Measurements from ENCODE around the gene OFD1. TPM values are rescaled to one million over a fixed set of nuclear protein-coding genes. Genes with fewer than 3 reads are reported as not detected.

The OFD1 gene
- total RNA-seq, 2 experiments from 2014 or later, result 22.9 to 25.3 TPM

DNA sequence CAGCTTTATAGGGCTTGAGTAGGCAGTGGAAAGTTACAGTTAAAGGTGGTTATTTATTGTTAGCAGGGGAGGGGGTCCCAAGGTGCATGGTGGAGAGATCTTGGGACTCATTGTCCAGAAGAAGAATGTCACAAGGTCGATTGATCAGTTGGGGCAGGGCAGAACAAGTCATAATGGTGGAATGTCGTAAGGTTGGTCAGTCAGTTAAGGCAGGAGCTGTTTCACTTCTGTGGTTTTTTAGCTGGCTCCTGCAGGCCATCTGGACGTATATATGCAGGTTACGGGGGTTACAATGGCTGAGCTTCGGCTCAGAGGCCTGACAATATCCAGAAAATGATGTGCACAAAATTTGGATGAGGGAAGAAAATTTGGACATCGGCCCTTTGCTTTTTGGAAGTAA, 7.1 kb downstream of the OFD1 start:
- ChIA-PET CTCF (no interaction called here), POLR2A (interaction anchor here (0.6 kb wide), 1 partner anchor 9 kb away, joined by 3 read pairs; no protein-coding TSS in a partner anchor)

DNA sequence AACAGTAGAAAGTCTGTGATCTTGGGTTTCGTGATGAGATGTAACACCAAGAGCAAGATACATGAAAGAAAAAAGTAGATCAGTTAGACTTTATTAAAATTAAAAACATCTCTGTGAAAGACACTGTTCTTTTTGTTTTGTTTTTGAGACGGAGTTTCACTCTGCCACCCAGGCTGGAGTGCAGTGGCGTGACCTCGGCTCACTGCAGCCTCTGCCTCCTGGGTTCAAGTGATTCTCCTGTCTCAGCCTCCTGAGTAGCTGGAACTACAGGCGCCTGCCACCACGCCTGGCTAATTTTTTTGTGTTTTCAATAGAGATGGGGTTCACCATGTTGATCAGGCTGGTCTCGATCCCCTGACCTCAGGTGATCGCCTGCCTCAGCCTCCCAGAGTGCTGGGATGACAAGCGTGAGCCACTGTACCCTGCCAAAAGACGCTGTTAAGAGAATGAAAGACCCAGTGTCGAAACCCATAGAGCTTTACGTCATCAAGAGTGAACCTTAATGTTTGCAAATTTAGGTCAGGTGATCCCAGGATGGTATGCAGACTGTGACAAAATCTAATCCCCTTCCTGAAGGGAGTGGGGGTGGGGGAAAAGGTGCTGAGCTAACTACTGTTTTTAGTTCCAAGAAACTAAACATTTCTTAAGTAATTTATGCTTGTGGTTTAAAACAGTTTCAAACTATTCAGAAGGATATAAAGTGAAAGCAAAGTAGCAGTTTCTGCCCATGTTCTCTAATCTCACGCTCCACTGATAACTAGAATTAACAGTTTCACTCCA, 8.0 kb downstream of the OFD1 start:
- CTCF ChIA-PET, result no interaction called here
- POLR2A ChIA-PET, result interaction anchor here (1.7 kb wide), 2 partner anchors 8 to 286 kb away, joined by 5 read pairs; partner anchors contain the start of genes GEMIN8, OFD1 and TRAPPC2

DNA sequence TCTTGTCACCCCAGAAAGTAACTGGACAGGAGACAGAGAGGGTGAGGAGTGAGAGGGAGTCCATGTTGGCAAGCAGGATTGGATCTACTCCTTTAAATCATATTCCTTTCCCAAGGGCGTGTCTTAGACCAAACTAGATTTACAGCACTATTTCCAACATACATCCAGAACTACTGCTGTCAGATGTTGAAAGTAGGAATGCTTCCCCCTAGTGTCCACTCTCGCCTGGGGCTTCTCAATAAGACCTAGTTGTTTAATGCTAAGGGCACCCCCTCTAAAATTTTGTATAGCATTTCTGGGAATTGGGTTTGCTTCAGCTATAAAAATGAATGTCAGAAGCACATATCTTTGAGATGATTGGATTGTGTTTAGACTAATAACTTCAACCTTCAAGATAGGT, 13.3 kb downstream of the OFD1 start:
- POLR2A ChIA-PET, result no interaction called here
- CTCF ChIA-PET, result interaction anchor here (1.1 kb wide), 1 partner anchor 284 kb away, joined by 4 read pairs; no protein-coding TSS in a partner anchor

DNA sequence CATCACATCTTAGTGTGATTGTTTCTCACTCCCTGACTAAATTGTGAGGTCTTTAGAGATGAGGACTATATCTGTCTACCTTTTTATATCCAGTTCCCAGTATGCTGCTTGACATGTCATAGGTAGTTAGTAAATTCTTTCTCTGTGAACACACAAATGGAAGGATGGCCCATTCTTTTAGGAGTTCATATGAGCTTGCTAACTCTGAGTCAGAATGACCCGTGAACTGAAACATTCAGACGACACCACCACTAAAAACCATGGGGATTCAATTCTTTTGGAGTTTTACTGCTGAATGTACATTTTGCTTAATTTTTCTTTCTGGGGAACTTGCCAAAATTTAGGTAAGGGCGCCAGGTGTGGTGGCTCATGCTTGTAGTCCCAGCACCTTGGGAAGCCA, 13.9 kb downstream of the OFD1 start:
- CTCF ChIA-PET, result interaction anchor here (1.1 kb wide), 1 partner anchor 283 kb away, joined by 4 read pairs; no protein-coding TSS in a partner anchor
- POLR2A ChIA-PET, result no interaction called here

DNA sequence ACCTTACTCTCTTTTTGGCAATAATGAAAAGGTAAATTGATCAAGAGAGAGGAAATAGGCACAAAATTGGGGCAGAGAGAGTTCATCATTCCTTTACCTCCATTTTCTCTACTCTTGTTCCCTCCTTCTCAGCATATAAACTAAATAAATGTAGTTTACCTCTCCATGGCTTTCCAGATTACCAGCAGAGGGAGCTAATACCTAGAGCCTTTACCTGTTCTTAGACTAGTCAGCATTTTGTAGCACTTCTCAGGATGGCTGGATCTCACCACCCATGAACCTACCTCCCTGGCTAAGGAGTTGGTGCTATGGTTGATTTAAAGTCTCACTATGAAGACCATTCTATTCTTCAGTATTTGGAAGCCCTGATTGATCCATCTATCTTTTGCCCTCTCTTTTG, 15.7 kb downstream of the OFD1 start:
- POLR2A ChIA-PET, result no interaction called here
- CTCF ChIA-PET, result no interaction called here

DNA sequence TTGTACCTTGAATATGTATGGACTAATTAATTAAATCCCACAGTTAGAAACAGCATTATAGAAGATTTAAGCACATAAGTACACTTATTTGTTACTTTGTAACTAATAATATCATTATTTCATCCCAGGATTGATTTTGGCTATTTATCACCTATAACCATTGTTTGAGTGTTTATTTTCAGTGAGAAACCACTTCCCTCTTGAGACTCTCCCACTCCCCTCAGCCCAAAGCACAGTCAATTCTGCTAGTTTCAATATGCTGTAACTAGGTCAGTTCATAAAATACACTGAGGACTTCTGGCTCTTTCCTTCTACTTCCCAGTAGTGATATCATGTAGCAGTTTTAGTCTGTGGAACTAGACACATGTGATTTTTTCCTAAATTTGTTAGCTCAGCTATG, 16.3 kb downstream of the OFD1 start:
- ChIA-PET POLR2A (interaction anchor here (0.7 kb wide), 1 partner anchor 9 kb away, joined by 3 read pairs; no protein-coding TSS in a partner anchor), CTCF (no interaction called here)

DNA sequence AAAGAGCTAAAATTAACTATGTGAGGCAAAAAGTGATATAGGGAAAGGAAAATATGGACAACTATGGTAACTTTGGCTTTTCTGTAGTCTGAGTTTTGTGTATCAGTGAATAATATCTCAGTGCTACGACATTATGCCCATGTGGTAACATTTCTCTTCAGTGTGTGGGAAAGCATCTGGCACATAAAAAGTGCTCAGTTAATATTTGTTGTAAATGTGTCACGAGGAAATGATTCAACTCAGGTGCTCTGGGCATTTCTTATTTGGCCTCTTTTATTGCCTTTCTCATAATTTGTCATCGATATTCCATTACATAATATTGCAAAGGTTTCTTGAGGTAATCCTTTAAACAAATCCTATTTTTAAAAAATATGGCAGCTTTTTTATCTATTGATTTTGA, 17.6 kb downstream of the OFD1 start:
- POLR2A ChIA-PET, result no interaction called here

DNA sequence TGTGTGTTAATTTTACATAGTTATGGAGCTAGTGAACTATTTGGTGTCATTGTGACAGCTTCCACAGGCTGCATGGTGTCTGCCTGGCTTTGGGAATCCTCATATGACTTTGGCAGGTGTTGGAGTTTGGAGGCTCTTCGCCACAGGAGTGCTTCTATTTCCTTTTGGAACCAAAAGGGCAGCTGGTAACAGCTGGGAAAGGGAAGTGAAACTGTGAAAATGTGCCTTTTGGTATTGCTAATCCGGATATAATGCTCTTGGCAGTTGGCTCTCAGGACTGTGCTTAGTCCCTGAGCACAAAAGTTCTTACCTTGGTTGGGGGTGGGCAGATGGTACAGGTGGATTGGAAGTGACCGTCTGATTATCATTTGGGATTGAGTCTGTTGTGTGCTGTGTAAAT, 18.1 kb downstream of the OFD1 start:
- ChIA-PET CTCF (no interaction called here), POLR2A (no interaction called here)

More for the DNA sequence above, 17.6 kb downstream of the OFD1 start:
- CTCF ChIA-PET, result no interaction called here

DNA sequence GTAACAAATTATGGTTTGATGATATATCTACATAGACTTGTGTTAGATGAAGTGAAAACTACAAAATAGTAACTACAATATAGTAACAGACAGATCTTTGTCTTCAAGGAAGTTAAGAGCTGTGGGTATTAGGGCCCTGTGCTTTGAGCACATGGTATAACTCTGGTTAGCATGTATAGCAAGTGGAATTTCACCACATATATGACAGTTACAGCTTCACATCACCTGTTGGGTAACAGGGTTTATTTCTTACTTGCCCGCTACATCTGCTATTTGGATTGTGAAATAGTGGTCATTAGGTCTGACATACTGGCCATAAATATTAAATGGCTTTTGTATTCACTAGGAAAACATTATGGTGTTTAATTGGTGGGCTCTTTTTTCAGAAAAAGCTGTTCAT, 20.2 kb downstream of the OFD1 start:
- ChIA-PET POLR2A (no interaction called here), CTCF (no interaction called here)

DNA sequence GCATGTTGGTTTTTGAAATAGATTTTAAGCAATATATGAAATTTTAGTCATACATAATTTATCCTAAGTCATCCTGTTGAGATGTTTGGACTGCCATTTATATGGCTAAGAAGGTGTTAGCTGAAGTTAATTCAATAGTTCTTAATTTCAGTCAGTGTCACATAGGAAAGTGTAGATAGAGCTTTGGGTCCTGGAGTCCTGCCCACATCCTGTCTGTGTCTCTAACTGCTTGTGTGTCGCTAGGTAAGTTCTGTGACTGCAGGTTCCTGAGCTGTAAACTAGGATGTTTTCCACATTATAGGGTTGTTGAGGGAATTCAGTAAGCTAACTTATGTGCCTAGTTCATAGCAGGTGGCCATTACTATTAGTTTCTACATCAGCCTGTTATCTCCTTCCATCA, 20.7 kb downstream of the OFD1 start:
- POLR2A ChIA-PET, result no interaction called here

DNA sequence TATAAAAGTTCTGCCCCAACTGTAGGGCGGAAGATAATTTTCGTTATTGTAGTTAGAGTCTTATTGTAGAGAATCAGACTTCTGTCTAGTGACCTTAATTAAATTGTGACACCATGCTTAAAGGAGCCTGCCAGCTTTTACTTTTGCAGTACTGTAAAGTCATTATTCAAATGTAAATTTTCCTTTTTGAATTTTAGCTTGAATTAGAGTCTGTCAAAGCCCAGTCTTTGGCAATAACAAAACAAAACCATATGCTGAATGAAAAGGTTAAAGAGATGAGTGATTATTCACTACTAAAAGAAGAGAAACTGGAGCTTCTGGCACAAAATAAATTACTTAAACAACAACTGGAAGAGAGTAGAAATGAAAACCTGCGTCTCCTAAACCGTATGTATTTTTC, 21.8 kb downstream of the OFD1 start:
- CTCF ChIA-PET, result no interaction called here

More for the DNA sequence above, 20.7 kb downstream of the OFD1 start:
- CTCF ChIA-PET, result no interaction called here

DNA sequence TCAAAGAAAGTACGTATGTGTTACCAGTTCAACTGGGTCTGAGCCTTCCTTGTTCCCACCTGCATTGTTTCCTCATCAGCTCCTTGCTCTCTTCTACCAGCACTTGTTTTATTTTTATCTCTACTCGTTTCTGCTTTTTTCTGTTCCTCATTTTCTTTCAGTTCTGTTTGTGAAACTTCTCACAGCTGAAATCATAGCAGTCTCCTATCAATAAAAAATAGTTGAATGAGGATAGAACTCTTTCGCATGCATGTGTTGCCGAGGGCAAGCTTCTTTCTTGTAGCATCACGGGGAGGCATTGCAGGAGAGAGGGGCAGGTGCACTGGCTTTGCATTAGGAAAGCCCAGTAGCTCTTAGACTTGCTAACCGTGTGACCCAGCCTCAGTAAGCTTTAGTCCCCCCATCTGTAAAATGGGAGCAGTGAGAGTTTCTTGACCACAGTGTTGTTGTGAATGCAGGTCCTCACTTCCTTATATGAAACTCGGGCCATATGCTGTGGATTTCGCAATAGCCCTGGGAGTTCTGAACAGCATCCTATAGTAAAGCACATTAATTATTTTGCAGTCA, 24.7 kb downstream of the OFD1 start:
- POLR2A ChIA-PET, result no interaction called here
- CTCF ChIA-PET, result no interaction called here

More for the DNA sequence above, 21.8 kb downstream of the OFD1 start:
- POLR2A ChIA-PET, result no interaction called here

DNA sequence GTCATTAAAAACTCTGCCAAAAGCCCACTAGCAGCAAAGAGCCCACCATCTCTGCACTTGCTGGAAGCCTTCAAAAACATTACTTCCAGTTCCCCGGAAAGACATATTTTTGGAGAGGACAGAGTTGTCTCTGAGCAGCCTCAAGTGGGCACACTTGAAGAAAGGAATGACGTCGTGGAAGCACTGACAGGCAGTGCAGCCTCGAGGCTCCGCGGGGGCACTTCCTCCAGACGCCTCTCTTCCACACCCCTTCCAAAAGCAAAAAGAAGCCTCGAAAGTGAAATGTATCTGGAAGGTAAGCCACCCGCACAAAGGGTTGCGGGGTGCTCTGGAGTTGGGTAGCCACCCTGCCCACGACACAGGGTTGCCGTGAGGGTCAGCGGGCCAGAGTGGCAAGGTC, 25.9 kb downstream of the OFD1 start:
- CTCF ChIA-PET, result no interaction called here
- POLR2A ChIA-PET, result no interaction called here

DNA sequence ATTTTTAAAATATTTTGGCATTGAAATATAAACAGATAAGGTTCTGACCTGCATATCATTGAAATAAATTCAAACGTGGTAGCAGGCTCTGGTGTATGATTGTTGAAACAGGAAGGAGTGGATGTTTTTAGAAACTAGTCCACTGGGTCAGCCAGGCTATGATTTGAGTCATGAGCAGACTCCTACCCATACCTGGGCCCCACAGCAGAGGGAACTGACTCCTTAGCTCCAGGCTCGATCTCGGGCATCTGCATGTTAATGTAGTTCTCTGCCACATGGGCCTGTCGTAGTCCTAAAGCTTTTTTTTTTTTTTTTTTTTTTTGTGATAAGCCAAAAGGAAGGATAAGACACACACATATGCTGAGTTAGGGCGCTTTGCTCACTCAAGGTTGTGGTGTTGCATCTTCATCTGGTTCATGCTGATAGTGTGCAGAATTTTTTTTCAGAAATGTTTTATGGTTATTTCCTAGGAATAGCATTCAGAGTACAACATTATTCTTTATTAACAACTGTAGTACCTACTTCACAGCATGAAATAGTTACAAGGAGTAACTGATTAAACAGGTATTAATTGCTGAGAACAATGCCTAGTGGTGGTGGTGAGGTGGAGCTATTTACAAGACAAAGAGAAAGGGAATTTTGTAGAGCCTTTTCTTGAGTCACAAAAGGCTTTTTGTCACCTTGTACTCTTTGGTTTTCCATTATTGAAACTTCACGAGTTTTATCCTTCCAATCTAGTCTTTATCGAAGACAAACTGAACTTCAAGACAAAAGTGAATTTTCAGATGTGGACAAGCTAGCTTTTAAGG, 27.3 kb downstream of the OFD1 start:
- POLR2A ChIA-PET, result interaction anchor here (0.6 kb wide), 1 partner anchor 39 kb away, joined by 5 read pairs; no protein-coding TSS in a partner anchor
- CTCF ChIA-PET, result interaction anchor here (0.6 kb wide), 1 partner anchor 1452 kb away, joined by 5 read pairs; no protein-coding TSS in a partner anchor

DNA sequence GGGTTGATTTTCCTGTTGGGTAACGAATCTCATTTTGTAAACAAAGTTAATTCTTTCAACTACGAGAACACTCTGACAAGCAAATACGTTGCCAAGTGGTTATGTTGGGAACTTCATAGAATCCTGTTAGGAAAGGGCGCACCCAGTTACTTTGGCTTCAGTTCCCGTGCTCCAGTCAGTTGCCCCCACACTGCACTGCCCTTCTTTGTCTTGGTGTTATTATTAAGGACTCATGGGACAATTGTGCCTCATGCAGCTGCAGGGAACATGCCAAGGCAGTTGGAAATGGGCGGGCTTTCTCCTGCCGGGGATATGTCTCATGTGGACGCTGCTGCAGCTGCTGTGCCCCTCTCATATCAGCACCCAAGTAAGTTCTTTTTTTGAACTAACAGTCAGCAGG, 28.9 kb downstream of the OFD1 start:
- POLR2A ChIA-PET, result no interaction called here
- CTCF ChIA-PET, result no interaction called here

DNA sequence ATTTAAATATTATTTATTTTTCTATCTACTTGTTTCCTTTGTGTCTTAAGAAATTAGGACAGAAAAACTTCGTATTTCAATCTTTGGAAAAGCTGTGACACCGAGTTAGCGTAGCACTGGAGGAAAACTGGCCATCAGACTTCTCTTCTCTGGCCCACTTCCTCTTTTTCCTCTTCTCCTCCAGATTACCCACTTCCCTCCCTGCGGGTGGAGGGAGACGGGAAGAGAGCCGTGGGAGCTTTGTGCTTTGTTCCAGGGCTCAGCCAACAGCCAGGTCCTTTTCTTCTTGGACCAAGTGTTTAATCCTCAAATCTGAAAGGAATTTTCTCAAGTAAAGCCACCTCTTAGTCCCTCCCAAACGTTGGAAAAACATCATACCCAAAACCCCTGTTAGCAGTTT, 29.7 kb downstream of the OFD1 start:
- CTCF ChIA-PET, result no interaction called here
- POLR2A ChIA-PET, result no interaction called here

DNA sequence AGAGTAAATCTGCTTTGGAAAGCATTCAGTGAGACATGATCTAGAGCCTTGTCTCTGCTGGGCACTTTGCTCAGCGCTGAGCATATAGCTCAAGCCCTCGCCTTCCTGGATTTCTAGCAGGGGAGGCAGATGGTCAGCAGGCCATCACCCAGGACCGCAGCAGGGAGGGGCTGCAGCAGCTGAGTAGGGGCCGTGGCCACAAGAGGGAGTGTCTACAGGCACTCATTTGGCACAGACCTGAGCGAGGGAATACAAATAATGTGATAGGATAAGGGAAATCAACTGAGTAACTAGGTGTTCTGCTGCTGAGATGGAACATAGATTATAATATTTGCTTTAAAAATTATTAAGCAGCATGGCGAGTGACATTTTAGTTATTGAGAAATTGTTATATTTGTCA, 30.2 kb downstream of the OFD1 start:
- CTCF ChIA-PET, result no interaction called here
- POLR2A ChIA-PET, result no interaction called here

DNA sequence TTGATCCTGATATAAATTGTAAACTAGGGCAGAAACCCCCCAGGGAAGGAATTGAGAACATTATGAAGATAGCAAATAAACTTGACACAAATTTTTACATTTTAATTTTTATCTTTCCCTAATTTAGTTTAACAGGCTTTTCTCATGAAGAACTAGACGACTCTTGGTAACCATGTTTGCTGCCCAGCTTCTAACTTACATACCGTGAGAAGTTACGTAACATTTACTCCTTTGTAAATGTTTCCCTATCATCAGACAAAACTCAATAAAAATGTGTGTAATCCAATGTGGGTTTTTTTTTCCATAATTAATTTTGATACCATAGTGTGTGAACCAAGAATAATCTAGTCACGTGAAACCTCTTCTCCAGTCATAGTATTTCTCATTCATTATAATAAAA, 34.4 kb downstream of the OFD1 start:
- CTCF ChIA-PET, result no interaction called here
- POLR2A ChIA-PET, result no interaction called here

DNA sequence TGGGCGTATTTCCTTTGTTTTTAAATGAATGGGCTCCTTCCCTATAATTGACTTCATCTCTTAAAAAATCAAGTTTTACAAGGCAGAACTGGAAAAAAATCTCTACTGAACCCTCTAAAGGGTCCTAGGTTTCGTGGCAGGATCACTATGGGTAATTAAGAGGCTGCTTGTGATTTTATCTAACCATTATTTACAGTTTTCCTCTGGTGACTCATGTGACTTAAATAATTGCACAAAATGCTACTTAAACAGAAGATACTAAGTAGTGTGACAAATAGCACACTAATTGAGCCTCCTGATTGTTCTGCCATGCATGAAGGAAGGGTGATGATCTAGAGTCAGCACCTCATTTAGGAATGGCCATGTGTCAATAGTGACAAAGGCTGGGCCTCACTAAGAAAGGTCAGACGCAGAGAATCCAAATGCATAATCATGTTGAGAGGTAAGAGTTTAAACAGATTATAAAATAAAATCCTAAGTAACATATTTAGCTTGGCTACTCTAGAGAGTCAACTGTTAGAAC, 35.5 kb downstream of the OFD1 start:
- ChIA-PET CTCF (no interaction called here), POLR2A (no interaction called here)

DNA sequence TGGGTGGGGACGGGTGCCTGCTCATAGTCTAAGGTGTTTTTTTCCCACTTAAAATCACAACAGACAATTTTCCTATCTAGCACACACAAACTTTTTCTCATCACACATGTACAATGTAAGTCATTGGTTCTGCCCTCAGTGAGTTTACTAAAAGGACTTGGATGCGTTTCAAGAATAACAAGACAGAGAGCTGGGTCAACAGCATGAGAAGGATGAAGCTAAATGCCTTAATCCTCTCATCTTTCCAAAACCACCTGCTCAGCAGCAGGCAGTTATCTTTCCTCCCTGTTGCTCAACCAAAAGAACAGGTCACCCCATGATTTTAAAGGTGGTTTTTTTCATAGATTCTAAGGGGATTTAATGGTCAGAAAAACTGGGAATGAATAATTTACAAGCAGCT, 40.1 kb downstream of the OFD1 start:
- ChIA-PET POLR2A (no interaction called here), CTCF (no interaction called here)

DNA sequence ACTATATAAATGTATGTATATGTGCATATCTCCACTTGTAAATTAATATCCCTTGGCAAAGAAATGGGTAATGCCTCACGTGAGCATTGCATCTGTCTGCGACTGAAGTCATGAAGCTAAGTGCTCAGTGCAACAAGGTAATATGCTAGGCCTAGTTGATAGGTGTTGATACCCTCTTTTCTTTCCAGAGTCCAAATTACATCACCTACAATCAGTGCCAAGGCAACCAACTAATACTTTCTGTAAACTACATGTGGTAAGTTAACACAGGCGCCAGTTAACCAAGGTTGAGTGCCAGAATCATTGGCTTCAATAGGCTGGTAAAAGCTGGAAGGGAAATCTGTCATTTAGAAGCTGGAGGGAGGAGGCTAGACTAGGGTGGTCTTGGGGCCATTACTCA, 41.3 kb downstream of the OFD1 start:
- ChIA-PET POLR2A (no interaction called here), CTCF (no interaction called here)
